Thyroid gland (tissue), 4 donors: ENCODE results near the gene ECSCR.

Experiments used
- CTCF ChIP-seq, 6 experiments: fragments of 200-600 bp in 3 of 6; fragments of 450-650 bp in 3 of 6; sonication (generic) in 3 of 6; IDR thresholded peaks; one replicate each; pipeline ENCODE4 v1.5.1; 2016 to 2019; ENCODE audit warnings: antibody characterized with exemption in 6 of 6, mild to moderate bottlenecking in 2 of 6, inconsistent platforms in 1 of 6, moderate library complexity in 1 of 6
- POLR2A ChIP-seq, 2 donors: fragments of 450-650 bp; IDR thresholded peaks; one replicate each; pipeline ENCODE4 v1.6.1; 2017; ENCODE audit warnings: antibody characterized with exemption in 2 of 2, mild to moderate bottlenecking in 2 of 2, moderate library complexity in 1 of 2

- peak in 1 of 6 experiments; percentile 6 for TF ChIP-seq CTCF (IDR thresholded peaks at IDR 0.05)
- TF ChIP-seq POLR2A (IDR thresholded peaks at IDR 0.05): no peak
Observed at GRCh38 chr5:139481580-139482049, 19.1 kb upstream of the ECSCR start.
